WTC11 (cell line): ENCODE data around the gene KIF22. TPM values are rescaled to one million over a fixed set of nuclear protein-coding genes. Genes with fewer than 3 reads are reported as not detected.
A peak's percentile ranks its signal among the peaks of the same experiment; 100 is the strongest.

Source experiments
- ATAC-seq: fragments of 200-7000 bp; cut with Tn5 transposase; 2 replicates; pipeline ENCODE4 v1.10.0; 2021; ENCODE audit warnings: mild to moderate bottlenecking, moderate library complexity
- CTCF ChIA-PET: fragments of 300-600 bp; sonication (Branson Sonifier 250); formaldehyde crosslinking; loops from one replicate; lab custom pipeline; 2021; ENCODE audit warnings: antibody characterized with exemption; lab: Charles Lee
- POLR2A ChIA-PET: fragments of 350-600 bp; sonication (Branson Sonifier 250); formaldehyde crosslinking; loops from one replicate; lab custom pipeline; 2021; ENCODE audit warnings: antibody characterized with exemption; lab: Charles Lee
- DNase-seq: peaks from one replicate; pipeline ENCODE4 v3.0.0; 2021; ENCODE audit warnings: low spot score
- H3K27ac Mint-ChIP-seq: 2 replicates; pipeline ENCODE4 v1.8.0; 2021; ENCODE audit warnings: mixed read lengths
- H3K27me3 Mint-ChIP-seq: 2 replicates; pipeline ENCODE4 v1.8.0; 2021; ENCODE audit warnings: low read depth, mild to moderate bottlenecking, moderate library complexity, mixed read lengths
- H3K36me3 Mint-ChIP-seq: 2 replicates; pipeline ENCODE4 v1.8.0; 2021; ENCODE audit warnings: mixed read lengths
- H3K4me1 Mint-ChIP-seq: 2 replicates; pipeline ENCODE4 v1.8.0; 2022; ENCODE audit warnings: mixed read lengths
- H3K4me3 Mint-ChIP-seq: 2 replicates; pipeline ENCODE4 v1.8.0; 2021; ENCODE audit warnings: mild to moderate bottlenecking, moderate library complexity, mixed read lengths
- H3K9me3 Mint-ChIP-seq: 2 replicates; pipeline ENCODE4 v1.8.0; 2021; ENCODE audit warnings: mixed read lengths
- AFF4 ChIP-seq: sonication (generic); formaldehyde crosslinking; IDR thresholded peaks from 2 replicates; pipeline ENCODE4 v1.8.1; 2023; ENCODE audit warnings: mild to moderate bottlenecking, missing genetic modification reagents, borderline replicate concordance
- CREM ChIP-seq: sonication (generic); formaldehyde crosslinking; IDR thresholded peaks from 2 replicates; pipeline ENCODE4 v1.8.1; 2022; ENCODE audit warnings: mild to moderate bottlenecking, missing genetic modification reagents, moderate library complexity
- FOXP1 ChIP-seq: sonication (generic); formaldehyde crosslinking; IDR thresholded peaks from 2 replicates; pipeline ENCODE4 v1.8.0; 2022; ENCODE audit warnings: missing genetic modification reagents, mild to moderate bottlenecking, moderate library complexity, borderline replicate concordance
- GTF2I ChIP-seq: fragments of 250-450 bp; sonication (Bioruptor Pico); conservative IDR thresholded peaks from 2 replicates; pipeline ENCODE4 v1.4.0; 2021; ENCODE audit warnings: mild to moderate bottlenecking
- IRF2 ChIP-seq: sonication (generic); formaldehyde crosslinking; IDR thresholded peaks from 2 replicates; pipeline ENCODE4 v1.8.0; 2022; ENCODE audit warnings: low read depth, missing genetic modification reagents, borderline replicate concordance
- JAZF1 ChIP-seq: fragments of 250-450 bp; sonication (Bioruptor Pico); IDR thresholded peaks from 2 replicates; pipeline ENCODE4 v1.9.0; 2021; ENCODE audit warnings: moderate library complexity, mild to moderate bottlenecking, inconsistent platforms
- KAT7 ChIP-seq: sonication (generic); formaldehyde crosslinking; IDR thresholded peaks from 2 replicates; pipeline ENCODE4 v1.8.1; 2023; ENCODE audit warnings: missing genetic modification reagents, mild to moderate bottlenecking, borderline replicate concordance
- MXD4 ChIP-seq: fragments of 250-450 bp; sonication (Bioruptor Pico); IDR thresholded peaks from 2 replicates; pipeline ENCODE4 v1.8.0; 2021; ENCODE audit warnings: mild to moderate bottlenecking, moderate library complexity, borderline replicate concordance
- NR1H2 ChIP-seq: sonication (generic); formaldehyde crosslinking; IDR thresholded peaks from 2 replicates; pipeline ENCODE4 v1.9.0; 2021; ENCODE audit warnings: mild to moderate bottlenecking, moderate library complexity, missing genetic modification reagents
- PREB ChIP-seq: sonication (generic); formaldehyde crosslinking; IDR thresholded peaks from 2 replicates; pipeline ENCODE4 v1.8.1; 2022; ENCODE audit warnings: mild to moderate bottlenecking, missing genetic modification reagents, moderate library complexity, borderline replicate concordance
- PRRX2 ChIP-seq: fragments of 250-450 bp; sonication (Bioruptor Pico); IDR thresholded peaks from 2 replicates; pipeline ENCODE4 v1.8.0; 2021; ENCODE audit warnings: mild to moderate bottlenecking
- RELA ChIP-seq: sonication (generic); formaldehyde crosslinking; IDR thresholded peaks from 2 replicates; pipeline ENCODE4 v1.8.1; 2022; ENCODE audit warnings: missing genetic modification reagents, mild to moderate bottlenecking, borderline replicate concordance
- SP1 ChIP-seq: sonication (generic); formaldehyde crosslinking; conservative IDR thresholded peaks from 2 replicates; pipeline ENCODE4 v1.8.1; 2022; ENCODE audit warnings: missing genetic modification reagents
- TP53 ChIP-seq: sonication (generic); formaldehyde crosslinking; IDR thresholded peaks from 2 replicates; pipeline ENCODE4 v1.8.1; 2023; ENCODE audit warnings: mild to moderate bottlenecking, missing genetic modification reagents
- total RNA-seq: library from RNA; stranded (reverse); gene quantifications from 3 replicates; pipeline ENCODE4 v1.2.3, GENCODE V29; 2021
- TF ChIP-seq, protein P1 (sequence below): fragments of 250-450 bp; sonication (Bioruptor Pico); IDR thresholded peaks from 2 replicates; pipeline ENCODE4 v1.8.0; 2021; ENCODE audit warnings: mild to moderate bottlenecking
- TF ChIP-seq, protein P2 (sequence below): sonication (generic); formaldehyde crosslinking; IDR thresholded peaks from 2 replicates; pipeline ENCODE4 v1.8.1; 2023; ENCODE audit warnings: mild to moderate bottlenecking, missing genetic modification reagents, moderate library complexity
- TF ChIP-seq, protein P3 (sequence below): sonication (generic); formaldehyde crosslinking; IDR thresholded peaks from 2 replicates; pipeline ENCODE4 v1.8.0; 2022; ENCODE audit warnings: missing genetic modification reagents
- TF ChIP-seq, protein P4 (sequence below): sonication (generic); formaldehyde crosslinking; IDR thresholded peaks from 2 replicates; pipeline ENCODE4 v1.8.0; 2023; ENCODE audit warnings: missing genetic modification reagents
- TF ChIP-seq, protein P5 (sequence below): sonication (generic); formaldehyde crosslinking; IDR thresholded peaks from 2 replicates; pipeline ENCODE4 v1.8.0; 2022; ENCODE audit warnings: mild to moderate bottlenecking, missing genetic modification reagents

Gene KIF22
- total RNA-seq, 1 experiment from 2014 or later: 182 TPM

DNA sequence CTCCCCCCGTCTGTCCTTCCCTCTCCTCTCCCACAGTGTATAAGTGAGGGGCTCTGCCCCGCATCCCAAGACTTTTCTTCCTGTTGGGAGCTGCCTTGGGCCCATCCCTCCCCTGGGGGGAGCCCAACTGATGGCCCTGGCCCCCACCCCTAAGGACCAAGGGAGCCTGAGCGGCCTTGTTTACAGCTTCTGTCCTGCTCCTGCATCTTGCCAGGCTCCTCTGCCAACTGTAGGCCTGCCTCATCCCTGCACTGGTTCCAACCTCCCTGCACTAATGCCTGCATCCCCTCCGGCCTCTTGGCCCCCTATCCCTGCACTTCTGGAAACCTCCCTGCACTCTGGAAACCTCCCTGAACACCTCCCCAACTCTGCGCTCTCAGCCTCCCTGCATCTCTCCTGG is 24.0 kb downstream of the KIF22 start:
- no peak for DNase-seq
- ChIA-PET CTCF (interaction anchor here (0.9 to 5.7 kb wide), 8 partner anchors 11 to 217 kb away, joined by 3 to 81 read pairs (median 16); partner anchors contain the start of gene TLCD3B), POLR2A (no interaction called here)
- Mint-ChIP-seq H3K36me3 (peaks cover 20% of the 10 kb centered on the region), H3K27ac (peak overlapping the region; percentile 88), H3K4me3 (peak overlapping the region; percentile 94), H3K4me1 (peaks cover 59% of the 10 kb centered on the region), H3K9me3 (no peaks in the 10 kb centered on the region), H3K27me3 (no peaks in the 10 kb centered on the region; the same call in 1 of the 2 replicates)
- ATAC-seq: no peak
- no peak for TF ChIP-seq SP1
- TF ChIP-seq PREB (CRISPR knock-in tag): no peak
- no peak for TF ChIP-seq CREM (CRISPR knock-in tag)
- TF ChIP-seq PRRX2: no peak
- no peak for TF ChIP-seq KAT7 (CRISPR knock-in tag)
- TF ChIP-seq GTF2I (CRISPR knock-in tag): no peak
- no peak for TF ChIP-seq IRF2 (CRISPR knock-in tag)
- TF ChIP-seq FOXP1 (CRISPR knock-in tag): no peak
- no peak for TF ChIP-seq RELA (CRISPR knock-in tag)
- no peak for TF ChIP-seq MXD4 (CRISPR knock-in tag)
- TF ChIP-seq, protein P1, sequence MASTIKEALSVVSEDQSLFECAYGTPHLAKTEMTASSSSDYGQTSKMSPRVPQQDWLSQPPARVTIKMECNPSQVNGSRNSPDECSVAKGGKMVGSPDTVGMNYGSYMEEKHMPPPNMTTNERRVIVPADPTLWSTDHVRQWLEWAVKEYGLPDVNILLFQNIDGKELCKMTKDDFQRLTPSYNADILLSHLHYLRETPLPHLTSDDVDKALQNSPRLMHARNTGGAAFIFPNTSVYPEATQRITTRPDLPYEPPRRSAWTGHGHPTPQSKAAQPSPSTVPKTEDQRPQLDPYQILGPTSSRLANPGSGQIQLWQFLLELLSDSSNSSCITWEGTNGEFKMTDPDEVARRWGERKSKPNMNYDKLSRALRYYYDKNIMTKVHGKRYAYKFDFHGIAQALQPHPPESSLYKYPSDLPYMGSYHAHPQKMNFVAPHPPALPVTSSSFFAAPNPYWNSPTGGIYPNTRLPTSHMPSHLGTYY (CRISPR knock-in tag): no peak
- TF ChIP-seq, protein P2, sequence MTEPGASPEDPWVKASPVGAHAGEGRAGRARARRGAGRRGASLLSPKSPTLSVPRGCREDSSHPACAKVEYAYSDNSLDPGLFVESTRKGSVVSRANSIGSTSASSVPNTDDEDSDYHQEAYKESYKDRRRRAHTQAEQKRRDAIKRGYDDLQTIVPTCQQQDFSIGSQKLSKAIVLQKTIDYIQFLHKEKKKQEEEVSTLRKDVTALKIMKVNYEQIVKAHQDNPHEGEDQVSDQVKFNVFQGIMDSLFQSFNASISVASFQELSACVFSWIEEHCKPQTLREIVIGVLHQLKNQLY: no peak
- no peak for TF ChIP-seq NR1H2 (CRISPR knock-in tag)
- TF ChIP-seq, protein P3, sequence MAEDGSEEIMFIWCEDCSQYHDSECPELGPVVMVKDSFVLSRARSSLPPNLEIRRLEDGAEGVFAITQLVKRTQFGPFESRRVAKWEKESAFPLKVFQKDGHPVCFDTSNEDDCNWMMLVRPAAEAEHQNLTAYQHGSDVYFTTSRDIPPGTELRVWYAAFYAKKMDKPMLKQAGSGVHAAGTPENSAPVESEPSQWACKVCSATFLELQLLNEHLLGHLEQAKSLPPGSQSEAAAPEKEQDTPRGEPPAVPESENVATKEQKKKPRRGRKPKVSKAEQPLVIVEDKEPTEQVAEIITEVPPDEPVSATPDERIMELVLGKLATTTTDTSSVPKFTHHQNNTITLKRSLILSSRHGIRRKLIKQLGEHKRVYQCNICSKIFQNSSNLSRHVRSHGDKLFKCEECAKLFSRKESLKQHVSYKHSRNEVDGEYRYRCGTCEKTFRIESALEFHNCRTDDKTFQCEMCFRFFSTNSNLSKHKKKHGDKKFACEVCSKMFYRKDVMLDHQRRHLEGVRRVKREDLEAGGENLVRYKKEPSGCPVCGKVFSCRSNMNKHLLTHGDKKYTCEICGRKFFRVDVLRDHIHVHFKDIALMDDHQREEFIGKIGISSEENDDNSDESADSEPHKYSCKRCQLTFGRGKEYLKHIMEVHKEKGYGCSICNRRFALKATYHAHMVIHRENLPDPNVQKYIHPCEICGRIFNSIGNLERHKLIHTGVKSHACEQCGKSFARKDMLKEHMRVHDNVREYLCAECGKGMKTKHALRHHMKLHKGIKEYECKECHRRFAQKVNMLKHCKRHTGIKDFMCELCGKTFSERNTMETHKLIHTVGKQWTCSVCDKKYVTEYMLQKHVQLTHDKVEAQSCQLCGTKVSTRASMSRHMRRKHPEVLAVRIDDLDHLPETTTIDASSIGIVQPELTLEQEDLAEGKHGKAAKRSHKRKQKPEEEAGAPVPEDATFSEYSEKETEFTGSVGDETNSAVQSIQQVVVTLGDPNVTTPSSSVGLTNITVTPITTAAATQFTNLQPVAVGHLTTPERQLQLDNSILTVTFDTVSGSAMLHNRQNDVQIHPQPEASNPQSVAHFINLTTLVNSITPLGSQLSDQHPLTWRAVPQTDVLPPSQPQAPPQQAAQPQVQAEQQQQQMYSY (CRISPR knock-in tag): no peak
- TF ChIP-seq, protein P4, sequence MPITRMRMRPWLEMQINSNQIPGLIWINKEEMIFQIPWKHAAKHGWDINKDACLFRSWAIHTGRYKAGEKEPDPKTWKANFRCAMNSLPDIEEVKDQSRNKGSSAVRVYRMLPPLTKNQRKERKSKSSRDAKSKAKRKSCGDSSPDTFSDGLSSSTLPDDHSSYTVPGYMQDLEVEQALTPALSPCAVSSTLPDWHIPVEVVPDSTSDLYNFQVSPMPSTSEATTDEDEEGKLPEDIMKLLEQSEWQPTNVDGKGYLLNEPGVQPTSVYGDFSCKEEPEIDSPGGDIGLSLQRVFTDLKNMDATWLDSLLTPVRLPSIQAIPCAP (CRISPR knock-in tag): no peak
- TF ChIP-seq JAZF1: no peak
- TF ChIP-seq AFF4 (CRISPR knock-in tag): no peak
- TF ChIP-seq TP53 (CRISPR knock-in tag): no peak
- TF ChIP-seq, protein P5, sequence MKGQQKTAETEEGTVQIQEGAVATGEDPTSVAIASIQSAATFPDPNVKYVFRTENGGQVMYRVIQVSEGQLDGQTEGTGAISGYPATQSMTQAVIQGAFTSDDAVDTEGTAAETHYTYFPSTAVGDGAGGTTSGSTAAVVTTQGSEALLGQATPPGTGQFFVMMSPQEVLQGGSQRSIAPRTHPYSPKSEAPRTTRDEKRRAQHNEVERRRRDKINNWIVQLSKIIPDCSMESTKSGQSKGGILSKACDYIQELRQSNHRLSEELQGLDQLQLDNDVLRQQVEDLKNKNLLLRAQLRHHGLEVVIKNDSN: no peak
